ENCODE measurements around the gene TNFAIP2.
"Not testable (repeated sequence)": the region's sequence is repeated elsewhere in the genome, so short reads cannot be mapped to it uniquely, and the experiment has no call there.

Gene TNFAIP2

GRCh38 chr14:103107941-103108748 is 15.1 kb upstream of the TNFAIP2 start:
- no peak overlapping the region for H3K4me3 ChIP-seq (ENCODE audit: low read length)
- peaks cover 12% of the 10 kb centered on the region for H3K4me1 ChIP-seq (ENCODE audit: insufficient read depth, low read length)
- no peak overlapping the region for H2AFZ ChIP-seq (ENCODE audit: low read depth, low read length)
- peaks cover 15% of the 10 kb centered on the region for H3K27me3 ChIP-seq (ENCODE audit: insufficient read depth, low read length)
- no peaks in the 10 kb centered on the region for H3K36me3 ChIP-seq (ENCODE audit: insufficient read depth, low read length)
- peaks cover 2% of the 10 kb centered on the region for H3K9me3 ChIP-seq (ENCODE audit: low read length)

- H3K4me3 ChIP-seq (ENCODE audit: low read length): no peak overlapping the region
- no peak overlapping the region for H2AFZ ChIP-seq (ENCODE audit: low read depth, low read length)
- no peaks in the 10 kb centered on the region for H3K36me3 ChIP-seq (ENCODE audit: insufficient read depth, low read length)
- peaks cover 12% of the 10 kb centered on the region for H3K4me1 ChIP-seq (ENCODE audit: insufficient read depth, low read length)
- no peaks in the 10 kb centered on the region for H3K9me3 ChIP-seq (ENCODE audit: low read length)
- peaks cover 10% of the 10 kb centered on the region for H3K27me3 ChIP-seq (ENCODE audit: insufficient read depth, low read length)
Measured at GRCh38 chr14:103108749-103109207, 14.5 kb upstream of the TNFAIP2 start.

- Histone ChIP-seq H3K9me3 (ENCODE audit: low read length) (no peaks in the 10 kb centered on the region), H3K4me1 (ENCODE audit: insufficient read depth, low read length) (peaks cover 12% of the 10 kb centered on the region), H3K27me3 (ENCODE audit: insufficient read depth, low read length) (peaks cover 5% of the 10 kb centered on the region), H2AFZ (ENCODE audit: low read depth, low read length) (no peak overlapping the region), H3K36me3 (ENCODE audit: insufficient read depth, low read length) (no peaks in the 10 kb centered on the region), H3K4me3 (ENCODE audit: low read length) (no peak overlapping the region)
Measured at GRCh38 chr14:103109535-103110441, 13.5 kb upstream of the TNFAIP2 start.

- Histone ChIP-seq H2AFZ (ENCODE audit: low read depth, low read length) (no peak overlapping the region), H3K4me1 (ENCODE audit: insufficient read depth, low read length) (peaks cover 12% of the 10 kb centered on the region), H3K9me3 (ENCODE audit: low read length) (no peaks in the 10 kb centered on the region), H3K27me3 (ENCODE audit: insufficient read depth, low read length) (peaks cover 5% of the 10 kb centered on the region), H3K36me3 (ENCODE audit: insufficient read depth, low read length) (no peaks in the 10 kb centered on the region), H3K4me3 (ENCODE audit: low read length) (no peak overlapping the region)
Measured at GRCh38 chr14:103110681-103111231, 12.5 kb upstream of the TNFAIP2 start.

GRCh38 chr14:103111232-103111868 is 11.9 kb upstream of the TNFAIP2 start:
- Histone ChIP-seq H3K36me3 (ENCODE audit: insufficient read depth, low read length) (no peaks in the 10 kb centered on the region), H3K27me3 (ENCODE audit: insufficient read depth, low read length) (peaks cover under 1% of the 10 kb centered on the region), H3K4me1 (ENCODE audit: insufficient read depth, low read length) (peaks cover 12% of the 10 kb centered on the region), H3K9me3 (ENCODE audit: low read length) (no peaks in the 10 kb centered on the region), H3K4me3 (ENCODE audit: low read length) (no peak overlapping the region), H2AFZ (ENCODE audit: low read depth, low read length) (no peak overlapping the region)

GRCh38 chr14:103112400-103113243 is 10.6 kb upstream of the TNFAIP2 start:
- H3K36me3 ChIP-seq (ENCODE audit: insufficient read depth, low read length): no peaks in the 10 kb centered on the region

GRCh38 chr14:103113303-103113702 is 10.0 kb upstream of the TNFAIP2 start:
- H3K36me3 ChIP-seq (ENCODE audit: insufficient read depth, low read length): no peaks in the 10 kb centered on the region
- peaks cover 12% of the 10 kb centered on the region for H3K4me1 ChIP-seq (ENCODE audit: insufficient read depth, low read length)
- no peaks in the 10 kb centered on the region for H3K9me3 ChIP-seq (ENCODE audit: low read length)

More at GRCh38 chr14:103112400-103113243, 10.6 kb upstream of the TNFAIP2 start:
- H3K27me3 ChIP-seq (ENCODE audit: insufficient read depth, low read length): no peaks in the 10 kb centered on the region
- H3K9me3 ChIP-seq (ENCODE audit: low read length): no peaks in the 10 kb centered on the region
- no peak overlapping the region for H3K4me3 ChIP-seq (ENCODE audit: low read length)
- H3K4me1 ChIP-seq (ENCODE audit: insufficient read depth, low read length): peaks cover 12% of the 10 kb centered on the region
- no peak overlapping the region for H2AFZ ChIP-seq (ENCODE audit: low read depth, low read length)

GRCh38 chr14:103113774-103114173 is 9.5 kb upstream of the TNFAIP2 start:
- Histone ChIP-seq H2AFZ (ENCODE audit: low read depth, low read length) (no peak overlapping the region), H3K27me3 (ENCODE audit: insufficient read depth, low read length) (no peaks in the 10 kb centered on the region), H3K36me3 (ENCODE audit: insufficient read depth, low read length) (no peaks in the 10 kb centered on the region), H3K9me3 (ENCODE audit: low read length) (no peaks in the 10 kb centered on the region), H3K4me1 (ENCODE audit: insufficient read depth, low read length) (peaks cover 12% of the 10 kb centered on the region), H3K4me3 (ENCODE audit: low read length) (no peak overlapping the region)

More at GRCh38 chr14:103113303-103113702, 10.0 kb upstream of the TNFAIP2 start:
- no peak overlapping the region for H2AFZ ChIP-seq (ENCODE audit: low read depth, low read length)
- H3K27me3 ChIP-seq (ENCODE audit: insufficient read depth, low read length): no peaks in the 10 kb centered on the region
- no peak overlapping the region for H3K4me3 ChIP-seq (ENCODE audit: low read length)

- H3K4me1 ChIP-seq (ENCODE audit: insufficient read depth, low read length); H2AFZ ChIP-seq (ENCODE audit: low read depth, low read length); H3K27me3 ChIP-seq (ENCODE audit: insufficient read depth, low read length); H3K4me3 ChIP-seq (ENCODE audit: low read length); H3K9me3 ChIP-seq (ENCODE audit: low read length); H3K36me3 ChIP-seq (ENCODE audit: insufficient read depth, low read length): not testable (repeated sequence)
Measured at GRCh38 chr14:103115086-103115679, 8.1 kb upstream of the TNFAIP2 start.

GRCh38 chr14:103115845-103116572 is 7.3 kb upstream of the TNFAIP2 start:
- no peaks in the 10 kb centered on the region for H3K9me3 ChIP-seq (ENCODE audit: low read length)
- H3K4me1 ChIP-seq (ENCODE audit: insufficient read depth, low read length): no peaks in the 10 kb centered on the region
- no peaks in the 10 kb centered on the region for H3K36me3 ChIP-seq (ENCODE audit: insufficient read depth, low read length)
- no peak overlapping the region for H3K4me3 ChIP-seq (ENCODE audit: low read length)
- H2AFZ ChIP-seq (ENCODE audit: low read depth, low read length): no peak overlapping the region
- H3K27me3 ChIP-seq (ENCODE audit: insufficient read depth, low read length): peaks cover 7% of the 10 kb centered on the region

- peaks cover 13% of the 10 kb centered on the region for H3K27me3 ChIP-seq (ENCODE audit: insufficient read depth, low read length)
- H3K4me3 ChIP-seq (ENCODE audit: low read length): no peak overlapping the region
- no peak overlapping the region for H2AFZ ChIP-seq (ENCODE audit: low read depth, low read length)
- H3K9me3 ChIP-seq (ENCODE audit: low read length): no peaks in the 10 kb centered on the region
- no peaks in the 10 kb centered on the region for H3K4me1 ChIP-seq (ENCODE audit: insufficient read depth, low read length)
- no peaks in the 10 kb centered on the region for H3K36me3 ChIP-seq (ENCODE audit: insufficient read depth, low read length)
Measured at GRCh38 chr14:103116636-103117035, 6.6 kb upstream of the TNFAIP2 start.
